HL-60 (cell line): Measurements from ENCODE around the gene ARID1B.

Source experiments
- DNase-seq, 2 experiments: peaks; one replicate each; pipeline ENCODE4 v3.0.0-alpha.2; 2010 to 2020; ENCODE audit warnings: low read depth in 1 of 2, low spot score in 1 of 2
- H3K27ac ChIP-seq: fragments of 250-450 bp; sonication (Bioruptor Pico); replicated peaks from 2 replicates; pipeline ENCODE4 v1.5.1; 2020; ENCODE audit warnings: mild to moderate bottlenecking, moderate library complexity
- H3K27me3 ChIP-seq: fragments of 250-450 bp; sonication (Bioruptor Pico); 2 replicates; pipeline ENCODE4 v1.5.1; 2021; ENCODE audit warnings: mild to moderate bottlenecking, moderate library complexity; ENCODE audit not compliant: insufficient read depth, poor library complexity, severe bottlenecking
- H3K4me3 ChIP-seq: replicated peaks from 2 replicates; pipeline ENCODE4 v1.5.1; 2011; ENCODE audit warnings: mild to moderate bottlenecking, control low read depth, low read length; ENCODE audit not compliant: insufficient read depth
- GABPA ChIP-seq: IDR thresholded peaks from 2 replicates; pipeline ENCODE4 v1.6.1; 2012; ENCODE audit warnings: low read depth
- POLR2AphosphoS5 ChIP-seq: IDR thresholded peaks from 2 replicates; pipeline ENCODE4 v1.6.1; 2012; ENCODE audit warnings: low read depth
- SPI1 ChIP-seq: IDR thresholded peaks from 2 replicates; pipeline ENCODE4 v1.6.1; 2012; ENCODE audit warnings: low read depth, mild to moderate bottlenecking, borderline replicate concordance
- TF ChIP-seq, protein P1 (sequence below): IDR thresholded peaks from one replicate; pipeline ENCODE4 v1.5.1; 2011; ENCODE audit warnings: low read length, control low read depth, inconsistent platforms; ENCODE audit not compliant: insufficient read depth
- TF ChIP-seq, protein P2 (sequence below): IDR thresholded peaks from 2 replicates; pipeline ENCODE4 v1.6.1; 2012; ENCODE audit warnings: low read depth; ENCODE audit not compliant: insufficient replicate concordance

ARID1B gene

DNA sequence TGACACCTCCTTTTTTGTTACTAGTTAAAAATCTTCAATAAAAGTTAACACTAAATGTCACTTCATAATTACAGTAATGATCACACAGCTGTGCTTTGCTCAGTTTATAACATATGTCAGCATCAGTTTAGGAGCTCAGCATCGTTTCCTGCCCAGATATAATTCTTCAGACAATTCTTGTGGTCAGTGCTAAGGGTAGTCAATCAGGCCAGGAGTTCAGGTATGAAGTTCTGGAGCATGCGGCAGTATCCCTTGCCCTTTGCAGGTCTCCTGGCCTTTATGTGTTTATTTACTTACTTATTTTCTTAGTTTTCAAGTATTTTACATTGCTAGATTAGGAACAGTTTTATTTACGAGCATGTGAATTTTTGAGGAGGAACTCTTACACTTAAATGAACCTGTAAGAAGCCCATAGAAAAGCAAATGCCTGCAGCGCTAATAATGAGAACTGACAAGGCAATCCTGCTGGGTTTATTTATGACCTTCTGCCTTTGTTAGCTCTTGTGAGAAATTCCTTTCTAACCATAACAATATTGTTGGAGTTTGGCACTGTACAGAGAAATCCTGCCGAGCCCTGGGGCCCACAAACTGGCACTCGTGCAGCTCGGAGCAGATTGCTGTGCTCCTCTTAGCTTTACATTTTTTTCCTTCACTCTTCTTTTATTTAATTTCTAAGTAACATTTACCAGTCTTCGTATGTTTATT lies 293.4 kb downstream of the ARID1B start:
- TF ChIP-seq POLR2AphosphoS5 (no peak), GABPA (no peak), SPI1 (no peak)
- TF ChIP-seq, protein P1, sequence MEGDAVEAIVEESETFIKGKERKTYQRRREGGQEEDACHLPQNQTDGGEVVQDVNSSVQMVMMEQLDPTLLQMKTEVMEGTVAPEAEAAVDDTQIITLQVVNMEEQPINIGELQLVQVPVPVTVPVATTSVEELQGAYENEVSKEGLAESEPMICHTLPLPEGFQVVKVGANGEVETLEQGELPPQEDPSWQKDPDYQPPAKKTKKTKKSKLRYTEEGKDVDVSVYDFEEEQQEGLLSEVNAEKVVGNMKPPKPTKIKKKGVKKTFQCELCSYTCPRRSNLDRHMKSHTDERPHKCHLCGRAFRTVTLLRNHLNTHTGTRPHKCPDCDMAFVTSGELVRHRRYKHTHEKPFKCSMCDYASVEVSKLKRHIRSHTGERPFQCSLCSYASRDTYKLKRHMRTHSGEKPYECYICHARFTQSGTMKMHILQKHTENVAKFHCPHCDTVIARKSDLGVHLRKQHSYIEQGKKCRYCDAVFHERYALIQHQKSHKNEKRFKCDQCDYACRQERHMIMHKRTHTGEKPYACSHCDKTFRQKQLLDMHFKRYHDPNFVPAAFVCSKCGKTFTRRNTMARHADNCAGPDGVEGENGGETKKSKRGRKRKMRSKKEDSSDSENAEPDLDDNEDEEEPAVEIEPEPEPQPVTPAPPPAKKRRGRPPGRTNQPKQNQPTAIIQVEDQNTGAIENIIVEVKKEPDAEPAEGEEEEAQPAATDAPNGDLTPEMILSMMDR = no peak
- TF ChIP-seq, protein P2, sequence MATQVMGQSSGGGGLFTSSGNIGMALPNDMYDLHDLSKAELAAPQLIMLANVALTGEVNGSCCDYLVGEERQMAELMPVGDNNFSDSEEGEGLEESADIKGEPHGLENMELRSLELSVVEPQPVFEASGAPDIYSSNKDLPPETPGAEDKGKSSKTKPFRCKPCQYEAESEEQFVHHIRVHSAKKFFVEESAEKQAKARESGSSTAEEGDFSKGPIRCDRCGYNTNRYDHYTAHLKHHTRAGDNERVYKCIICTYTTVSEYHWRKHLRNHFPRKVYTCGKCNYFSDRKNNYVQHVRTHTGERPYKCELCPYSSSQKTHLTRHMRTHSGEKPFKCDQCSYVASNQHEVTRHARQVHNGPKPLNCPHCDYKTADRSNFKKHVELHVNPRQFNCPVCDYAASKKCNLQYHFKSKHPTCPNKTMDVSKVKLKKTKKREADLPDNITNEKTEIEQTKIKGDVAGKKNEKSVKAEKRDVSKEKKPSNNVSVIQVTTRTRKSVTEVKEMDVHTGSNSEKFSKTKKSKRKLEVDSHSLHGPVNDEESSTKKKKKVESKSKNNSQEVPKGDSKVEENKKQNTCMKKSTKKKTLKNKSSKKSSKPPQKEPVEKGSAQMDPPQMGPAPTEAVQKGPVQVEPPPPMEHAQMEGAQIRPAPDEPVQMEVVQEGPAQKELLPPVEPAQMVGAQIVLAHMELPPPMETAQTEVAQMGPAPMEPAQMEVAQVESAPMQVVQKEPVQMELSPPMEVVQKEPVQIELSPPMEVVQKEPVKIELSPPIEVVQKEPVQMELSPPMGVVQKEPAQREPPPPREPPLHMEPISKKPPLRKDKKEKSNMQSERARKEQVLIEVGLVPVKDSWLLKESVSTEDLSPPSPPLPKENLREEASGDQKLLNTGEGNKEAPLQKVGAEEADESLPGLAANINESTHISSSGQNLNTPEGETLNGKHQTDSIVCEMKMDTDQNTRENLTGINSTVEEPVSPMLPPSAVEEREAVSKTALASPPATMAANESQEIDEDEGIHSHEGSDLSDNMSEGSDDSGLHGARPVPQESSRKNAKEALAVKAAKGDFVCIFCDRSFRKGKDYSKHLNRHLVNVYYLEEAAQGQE = no peak
- Histone ChIP-seq H3K27ac (no peak overlapping the region), H3K4me3 (no peak overlapping the region), H3K27me3 (no peaks in the 10 kb centered on the region)
- no peak for DNase-seq

DNA sequence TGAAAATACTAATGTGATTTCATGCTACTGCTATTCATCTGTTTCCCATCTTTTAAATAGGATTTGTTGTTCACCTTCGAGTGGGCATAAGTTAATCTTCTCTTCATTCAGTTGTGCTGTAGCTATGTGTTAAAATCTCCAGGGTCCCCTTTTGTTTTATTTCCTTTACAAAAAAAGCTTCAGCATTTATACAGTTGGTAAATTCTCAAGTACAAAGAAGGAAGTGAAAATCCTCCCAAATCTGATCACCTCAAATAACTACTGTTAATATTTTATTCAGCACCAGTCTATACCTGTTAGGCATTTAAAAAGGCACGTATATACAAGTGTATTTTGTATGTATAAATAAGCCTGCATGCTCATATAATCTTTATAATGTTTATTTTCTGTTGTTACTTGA lies 294.9 kb downstream of the ARID1B start:
- DNase-seq = no peak
- H3K27me3 ChIP-seq = no peaks in the 10 kb centered on the region
- H3K27ac ChIP-seq = no peak overlapping the region
- no peak for TF ChIP-seq POLR2AphosphoS5
- TF ChIP-seq, protein P1 = no peak
- TF ChIP-seq SPI1 = no peak
- TF ChIP-seq, protein P2 = no peak
- TF ChIP-seq GABPA = no peak
- no peak overlapping the region for H3K4me3 ChIP-seq

DNA sequence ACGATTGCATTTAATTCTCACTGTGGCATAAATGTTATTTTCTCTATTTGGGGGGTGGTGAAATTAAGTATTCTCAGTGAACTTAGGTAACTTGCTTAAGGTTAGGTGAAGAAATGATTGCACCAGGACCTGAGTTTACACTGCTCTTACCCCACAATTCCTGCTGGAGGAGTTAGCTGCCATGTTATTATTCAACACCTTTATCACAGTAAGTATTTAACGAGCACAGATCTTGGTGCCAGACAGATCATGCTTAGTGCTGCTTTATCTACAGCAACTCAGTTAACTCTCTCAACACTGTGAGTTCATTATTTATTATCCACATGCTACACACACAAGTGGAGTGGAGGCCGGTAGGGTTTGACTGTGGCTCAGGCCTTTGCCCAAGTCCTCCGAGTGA lies 296.4 kb downstream of the ARID1B start:
- TF ChIP-seq, protein P2 = no peak
- TF ChIP-seq, protein P1 = no peak
- no peak for TF ChIP-seq SPI1
- TF ChIP-seq POLR2AphosphoS5 = no peak
- no peak for TF ChIP-seq GABPA
- H3K27ac ChIP-seq = no peak overlapping the region
- no peak for DNase-seq
- H3K27me3 ChIP-seq = no peaks in the 10 kb centered on the region
- no peak overlapping the region for H3K4me3 ChIP-seq
